GM12892 (cell line): ENCODE measurements around the gene ADM2.

Experiments
- POLR2A ChIP-seq: IDR thresholded peaks from 2 replicates; pipeline ENCODE4 v1.6.1; 2011; ENCODE audit warnings: low read depth, low read length, control low read depth
- POLR2AphosphoS5 ChIP-seq: IDR thresholded peaks from 2 replicates; pipeline ENCODE4 v1.6.1; 2011; ENCODE audit warnings: low read depth, low read length, control low read depth
- TAF1 ChIP-seq: IDR thresholded peaks from 2 replicates; pipeline ENCODE4 v1.6.1; 2011; ENCODE audit warnings: low read depth, mild to moderate bottlenecking, control low read depth, low read length, borderline replicate concordance

- no peak for TF ChIP-seq POLR2A
- no peak for TF ChIP-seq POLR2AphosphoS5
- TF ChIP-seq TAF1: no peak
Measured at GRCh38 chr22:50505276-50505775, 24.0 kb downstream of the ADM2 start.
